ENCODE data around the gene RNF166.
A peak's percentile ranks its signal among the peaks of the same experiment; 100 is the strongest.

The RNF166 gene

GRCh38 chr16:88715312-88716190 is 9.3 kb upstream of the RNF166 start:
- ATAC-seq (replicated peaks) (no peak), DNase-seq (no peak)
- Mint-ChIP-seq H3K27ac (no peak overlapping the region), H3K9me3 (no peaks in the 10 kb centered on the region), H3K36me3 (ENCODE audit: insufficient read depth) (peaks cover 59% of the 10 kb centered on the region), H3K4me3 (no peak overlapping the region), H3K27me3 (no peaks in the 10 kb centered on the region), H3K4me1 (ENCODE audit: low read depth in 2 of 2) (peaks cover 12 to 24% of the 10 kb centered on the region in 2 donors)

GRCh38 chr16:88714420-88715302 is 8.5 kb upstream of the RNF166 start:
- H3K36me3 Mint-ChIP-seq (ENCODE audit: insufficient read depth) = peaks cover 55% of the 10 kb centered on the region
- H3K9me3 Mint-ChIP-seq = no peaks in the 10 kb centered on the region
- no peak overlapping the region for H3K27ac Mint-ChIP-seq
- peaks cover 14 to 21% of the 10 kb centered on the region in 2 donors for H3K4me1 Mint-ChIP-seq (ENCODE audit: low read depth in 2 of 2)
- H3K4me3 Mint-ChIP-seq = no peak overlapping the region
- DNase-seq = no peak
- H3K27me3 Mint-ChIP-seq = no peaks in the 10 kb centered on the region
- ATAC-seq (replicated peaks) = no peak

- Mint-ChIP-seq H3K27ac (peak overlapping the region in 1 of 2 donors; percentile 75), H3K4me3 (no peak overlapping the region), H3K4me1 (ENCODE audit: low read depth in 2 of 2) (peaks cover 14 to 25% of the 10 kb centered on the region in 2 donors), H3K36me3 (ENCODE audit: insufficient read depth) (peaks cover 50% of the 10 kb centered on the region), H3K27me3 (no peaks in the 10 kb centered on the region), H3K9me3 (no peaks in the 10 kb centered on the region)
- DNase-seq = no peak
- ATAC-seq (replicated peaks) = no peak
Observed at GRCh38 chr16:88713568-88714419, 7.6 kb upstream of the RNF166 start.

- no peak for ATAC-seq (replicated peaks)
- Mint-ChIP-seq H3K4me3 (no peak overlapping the region), H3K36me3 (ENCODE audit: insufficient read depth) (peaks cover 43% of the 10 kb centered on the region), H3K9me3 (no peaks in the 10 kb centered on the region), H3K27ac (peak overlapping the region in 1 of 2 donors; percentile 75), H3K4me1 (ENCODE audit: low read depth in 2 of 2) (peaks cover 14 to 22% of the 10 kb centered on the region in 2 donors), H3K27me3 (no peaks in the 10 kb centered on the region)
- no peak for DNase-seq
Observed at GRCh38 chr16:88713054-88713453, 6.8 kb upstream of the RNF166 start.

- H3K9me3 Mint-ChIP-seq = no peaks in the 10 kb centered on the region
- H3K36me3 Mint-ChIP-seq (ENCODE audit: insufficient read depth) = peaks cover 38% of the 10 kb centered on the region
- ATAC-seq (replicated peaks) (no peak), DNase-seq (no peak)
- H3K4me1 Mint-ChIP-seq (ENCODE audit: low read depth in 2 of 2) = peaks cover 15 to 19% of the 10 kb centered on the region in 2 donors
- H3K27ac Mint-ChIP-seq = peak overlapping the region in 1 of 2 donors; percentile 74
- no peak overlapping the region for H3K4me3 Mint-ChIP-seq
- no peaks in the 10 kb centered on the region for H3K27me3 Mint-ChIP-seq
Observed at GRCh38 chr16:88712362-88712979, 6.3 kb upstream of the RNF166 start.

GRCh38 chr16:88711750-88712340 is 5.6 kb upstream of the RNF166 start:
- ATAC-seq (replicated peaks) (no peak), DNase-seq (no peak)
- Mint-ChIP-seq H3K9me3 (no peaks in the 10 kb centered on the region), H3K36me3 (ENCODE audit: insufficient read depth) (peaks cover 32% of the 10 kb centered on the region), H3K27me3 (no peaks in the 10 kb centered on the region), H3K27ac (peak overlapping the region in 1 of 2 donors; percentile 74), H3K4me3 (no peak overlapping the region), H3K4me1 (ENCODE audit: low read depth in 2 of 2) (peaks cover 21% of the 10 kb centered on the region in 2 donors)

- Mint-ChIP-seq H3K27ac (peak overlapping the region; percentile 25 to 74), H3K4me1 (ENCODE audit: low read depth in 2 of 2) (peaks cover 21 to 22% of the 10 kb centered on the region in 2 donors), H3K36me3 (ENCODE audit: insufficient read depth) (peaks cover 27% of the 10 kb centered on the region), H3K4me3 (no peak overlapping the region), H3K9me3 (no peaks in the 10 kb centered on the region), H3K27me3 (no peaks in the 10 kb centered on the region)
- no peak for ATAC-seq (replicated peaks)
- no peak for DNase-seq
Observed at GRCh38 chr16:88710556-88710955, 4.3 kb upstream of the RNF166 start.

GRCh38 chr16:88706965-88707826 is 988 bp upstream of the RNF166 start:
- H3K27ac Mint-ChIP-seq = peak overlapping the region; percentile 56 to 86
- H3K9me3 Mint-ChIP-seq = no peaks in the 10 kb centered on the region
- no peaks in the 10 kb centered on the region for H3K27me3 Mint-ChIP-seq
- H3K4me3 Mint-ChIP-seq = peak overlapping the region; percentile 79 to 83
- ATAC-seq (replicated peaks) = no peak
- H3K4me1 Mint-ChIP-seq (ENCODE audit: low read depth in 2 of 2) = peaks cover 39 to 53% of the 10 kb centered on the region in 2 donors
- DNase-seq = no peak
- peaks cover 46% of the 10 kb centered on the region for H3K36me3 Mint-ChIP-seq (ENCODE audit: insufficient read depth)

- peak overlapping the region; percentile 90 to 99 for H3K27ac Mint-ChIP-seq
- DNase-seq = no peak
- H3K36me3 Mint-ChIP-seq (ENCODE audit: insufficient read depth) = peaks cover 57% of the 10 kb centered on the region
Observed at GRCh38 chr16:88705801-88706228, 393 bp downstream of the RNF166 start.

GRCh38 chr16:88705076-88705684 is 1.0 kb downstream of the RNF166 start:
- H3K4me1 Mint-ChIP-seq (ENCODE audit: low read depth in 2 of 2) = peaks cover 25 to 58% of the 10 kb centered on the region in 2 donors
- H3K4me3 Mint-ChIP-seq = peak overlapping the region; percentile 95 to 100
- ATAC-seq (replicated peaks) = peak; percentile 5
- H3K9me3 Mint-ChIP-seq = no peaks in the 10 kb centered on the region
- no peaks in the 10 kb centered on the region for H3K27me3 Mint-ChIP-seq
- DNase-seq = peak in 2 of 3 experiments; percentile 45 to 46
- H3K36me3 Mint-ChIP-seq (ENCODE audit: insufficient read depth) = peaks cover 59% of the 10 kb centered on the region
- peak overlapping the region; percentile 90 to 99 for H3K27ac Mint-ChIP-seq

More at GRCh38 chr16:88705801-88706228, 393 bp downstream of the RNF166 start:
- Mint-ChIP-seq H3K27me3 (no peaks in the 10 kb centered on the region), H3K9me3 (no peaks in the 10 kb centered on the region), H3K4me1 (ENCODE audit: low read depth in 2 of 2) (peaks cover 30 to 58% of the 10 kb centered on the region in 2 donors), H3K4me3 (peak overlapping the region; percentile 95 to 100)
- ATAC-seq (replicated peaks) = no peak

Measured in effector memory CD8-positive, alpha-beta T cell (primary cell).